Activated CD8-positive, alpha-beta memory T cell treated with anti-CD3 and anti-CD28 coated beads for 48 hours (primary cell): ENCODE data around the gene LRP4.
"Not testable (repeated sequence)": the region's sequence is repeated elsewhere in the genome, so short reads cannot be mapped to it uniquely, and the experiment has no call there.

Experiments used
- DNase-seq, 3 experiments: peaks; one replicate each; pipeline ENCODE4 v3.0.0-alpha.2; 2020; ENCODE audit warnings: low read depth in 2 of 3, low spot score in 2 of 3

LRP4 gene, protein sequence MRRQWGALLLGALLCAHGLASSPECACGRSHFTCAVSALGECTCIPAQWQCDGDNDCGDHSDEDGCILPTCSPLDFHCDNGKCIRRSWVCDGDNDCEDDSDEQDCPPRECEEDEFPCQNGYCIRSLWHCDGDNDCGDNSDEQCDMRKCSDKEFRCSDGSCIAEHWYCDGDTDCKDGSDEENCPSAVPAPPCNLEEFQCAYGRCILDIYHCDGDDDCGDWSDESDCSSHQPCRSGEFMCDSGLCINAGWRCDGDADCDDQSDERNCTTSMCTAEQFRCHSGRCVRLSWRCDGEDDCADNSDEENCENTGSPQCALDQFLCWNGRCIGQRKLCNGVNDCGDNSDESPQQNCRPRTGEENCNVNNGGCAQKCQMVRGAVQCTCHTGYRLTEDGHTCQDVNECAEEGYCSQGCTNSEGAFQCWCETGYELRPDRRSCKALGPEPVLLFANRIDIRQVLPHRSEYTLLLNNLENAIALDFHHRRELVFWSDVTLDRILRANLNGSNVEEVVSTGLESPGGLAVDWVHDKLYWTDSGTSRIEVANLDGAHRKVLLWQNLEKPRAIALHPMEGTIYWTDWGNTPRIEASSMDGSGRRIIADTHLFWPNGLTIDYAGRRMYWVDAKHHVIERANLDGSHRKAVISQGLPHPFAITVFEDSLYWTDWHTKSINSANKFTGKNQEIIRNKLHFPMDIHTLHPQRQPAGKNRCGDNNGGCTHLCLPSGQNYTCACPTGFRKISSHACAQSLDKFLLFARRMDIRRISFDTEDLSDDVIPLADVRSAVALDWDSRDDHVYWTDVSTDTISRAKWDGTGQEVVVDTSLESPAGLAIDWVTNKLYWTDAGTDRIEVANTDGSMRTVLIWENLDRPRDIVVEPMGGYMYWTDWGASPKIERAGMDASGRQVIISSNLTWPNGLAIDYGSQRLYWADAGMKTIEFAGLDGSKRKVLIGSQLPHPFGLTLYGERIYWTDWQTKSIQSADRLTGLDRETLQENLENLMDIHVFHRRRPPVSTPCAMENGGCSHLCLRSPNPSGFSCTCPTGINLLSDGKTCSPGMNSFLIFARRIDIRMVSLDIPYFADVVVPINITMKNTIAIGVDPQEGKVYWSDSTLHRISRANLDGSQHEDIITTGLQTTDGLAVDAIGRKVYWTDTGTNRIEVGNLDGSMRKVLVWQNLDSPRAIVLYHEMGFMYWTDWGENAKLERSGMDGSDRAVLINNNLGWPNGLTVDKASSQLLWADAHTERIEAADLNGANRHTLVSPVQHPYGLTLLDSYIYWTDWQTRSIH (N-terminal part only)

DNA sequence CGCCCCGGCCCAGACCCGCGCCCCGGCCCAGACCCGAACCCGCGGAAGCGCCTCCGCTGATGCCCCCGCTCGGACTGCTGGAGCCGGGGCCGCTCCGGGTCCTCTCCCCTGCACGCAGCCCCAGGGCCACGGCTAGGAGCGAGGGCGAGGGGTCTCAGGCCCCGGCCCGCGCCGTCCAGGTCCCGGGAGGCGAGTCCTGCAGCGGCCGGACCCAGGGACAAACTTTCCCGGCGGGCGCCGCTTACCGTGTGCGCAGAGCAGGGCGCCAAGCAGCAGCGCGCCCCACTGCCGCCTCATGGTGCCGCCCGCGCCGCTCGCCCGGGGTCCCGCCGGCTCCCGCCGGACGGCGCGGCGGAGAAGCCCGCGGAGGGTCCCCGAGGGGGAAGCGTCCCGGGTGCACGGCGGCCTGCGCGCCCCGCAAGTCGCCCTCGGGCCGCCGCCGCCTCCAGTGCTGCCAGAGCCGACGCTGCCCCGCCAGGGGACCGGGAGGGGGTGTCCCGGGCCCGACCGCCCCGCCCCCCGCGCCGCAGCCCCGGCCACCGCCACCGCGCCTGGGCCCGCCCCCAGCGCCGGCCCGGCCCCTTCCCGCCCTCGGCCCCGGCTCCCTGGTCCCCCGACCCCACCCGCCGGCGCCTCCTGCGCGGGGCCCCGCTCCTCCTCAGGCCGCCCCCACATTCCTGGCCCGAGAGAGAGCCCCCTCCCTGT, at the start of gene LRP4:
TSS of gene LRP4 (minus strand) at position 468 of the 705 bp plus-strand sequence. CDS start at position 297, 171 bp downstream.
- peak in 2 of 3 experiments; percentile 14 to 24 for DNase-seq

DNA sequence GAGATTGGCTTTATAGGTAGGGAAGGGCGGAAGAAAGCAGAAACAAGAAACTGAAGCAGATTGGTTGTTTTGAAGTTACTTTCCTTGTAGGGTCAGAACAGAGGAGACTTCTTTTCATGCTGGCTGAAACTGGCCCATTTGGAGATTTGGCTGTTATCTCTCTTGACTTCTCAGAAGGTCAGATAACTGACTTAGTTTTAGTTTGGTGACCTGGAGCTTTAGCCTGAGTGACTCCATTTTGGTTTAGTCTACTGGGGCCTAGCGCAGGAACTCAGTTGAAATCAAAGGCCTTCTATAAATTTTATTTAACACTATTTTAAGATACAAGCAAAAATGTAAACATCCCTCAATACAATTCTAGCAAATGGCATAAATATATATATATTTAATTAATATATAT, 49.6 kb upstream of the LRP4 start:
- no peak for DNase-seq

DNA sequence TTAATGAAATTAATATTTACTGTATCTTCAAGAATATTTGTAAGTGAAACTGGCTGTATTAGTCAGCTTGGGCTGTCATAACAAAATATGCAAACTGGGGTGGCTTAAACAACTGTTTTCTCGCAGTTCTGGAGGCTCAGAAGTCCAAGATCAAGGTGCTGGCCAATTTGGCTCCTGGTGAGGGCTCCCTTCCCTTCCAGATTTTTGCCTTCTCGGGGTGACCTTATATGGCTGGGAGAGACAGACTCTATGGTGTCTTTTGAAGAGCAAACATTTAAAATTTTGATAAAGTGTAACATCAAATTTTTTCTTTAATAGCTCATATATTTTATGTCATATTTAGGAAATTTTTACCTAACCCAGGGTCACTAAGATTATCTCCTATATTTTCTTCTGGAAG, 48.4 kb upstream of the LRP4 start:
- no peak for DNase-seq

DNA sequence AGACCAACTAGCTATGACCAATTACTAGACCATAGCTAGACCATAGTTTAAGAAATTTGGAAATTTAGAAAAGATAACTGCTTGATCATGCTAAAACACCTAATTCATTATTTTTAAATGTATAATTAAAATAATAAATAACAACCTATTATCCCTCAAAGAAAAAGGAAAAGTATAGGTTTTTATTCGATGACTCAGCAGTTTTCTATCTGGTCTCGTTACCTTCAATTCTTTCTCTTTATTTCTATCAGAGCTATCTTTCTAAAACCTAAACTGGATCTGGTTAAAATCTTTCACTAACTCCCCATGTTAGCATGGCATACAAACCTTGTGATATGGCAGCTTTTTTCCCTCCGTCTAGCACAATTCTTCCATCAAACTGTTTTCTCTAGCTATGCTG, 45.5 kb upstream of the LRP4 start:
- no peak for DNase-seq

DNA sequence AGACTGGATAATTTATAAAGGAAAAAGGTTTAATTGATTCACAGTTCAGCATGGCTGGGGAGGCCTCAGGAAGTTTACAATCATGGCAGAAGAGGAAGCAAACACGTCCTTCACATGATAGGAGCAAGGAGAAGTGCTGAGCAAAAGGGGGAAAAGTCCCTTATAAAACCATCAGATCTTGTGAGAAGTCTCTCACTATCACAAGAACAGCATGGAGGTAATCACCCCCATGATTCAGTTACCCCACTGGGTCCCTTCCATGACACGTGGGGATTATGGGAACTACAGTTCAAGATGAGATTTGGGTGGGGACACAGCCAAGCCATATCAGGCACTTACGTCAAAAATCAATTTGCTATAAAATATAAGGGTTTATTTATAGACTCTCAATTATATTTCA, 43.5 kb upstream of the LRP4 start:
- DNase-seq, result not testable (repeated sequence)

DNA sequence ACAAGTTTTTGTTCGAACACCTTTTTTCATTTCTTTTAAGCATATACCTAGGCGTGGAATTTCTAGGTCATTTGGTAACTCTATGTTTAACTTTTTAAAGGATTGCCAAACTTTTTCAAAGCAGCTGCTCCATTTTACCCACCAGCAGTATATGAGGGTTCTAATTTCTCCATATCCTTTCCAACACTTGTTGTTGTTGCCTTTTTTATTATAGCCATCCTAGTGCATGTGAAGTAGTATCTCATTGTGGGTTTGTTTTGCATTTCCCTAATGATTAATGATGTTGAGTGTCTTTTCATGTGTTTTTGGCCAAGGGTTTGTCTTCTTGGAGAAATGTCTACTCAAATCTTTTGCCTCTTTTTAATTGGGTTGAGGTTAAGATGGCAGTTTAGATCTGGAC, 42.7 kb upstream of the LRP4 start:
- DNase-seq, result no peak

DNA sequence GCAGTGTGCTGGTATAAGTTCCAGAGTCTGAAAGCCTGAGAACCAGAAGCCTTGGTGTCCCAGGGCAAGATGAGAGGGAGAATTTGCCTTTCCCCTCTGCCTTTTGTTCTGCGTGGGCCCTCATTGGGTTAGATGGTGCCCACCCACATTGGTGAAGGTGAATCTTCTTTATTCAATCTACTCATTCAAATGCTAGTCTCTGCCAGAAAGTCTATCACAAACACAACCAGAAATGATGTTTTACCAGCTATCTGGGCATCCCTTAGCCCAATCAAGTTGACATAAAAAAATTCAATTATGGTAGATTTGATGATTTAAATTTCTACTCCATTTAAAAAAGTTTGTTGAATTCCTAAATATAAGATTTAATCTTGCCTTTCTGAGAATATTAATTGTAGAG, 40.4 kb upstream of the LRP4 start:
- no peak for DNase-seq

DNA sequence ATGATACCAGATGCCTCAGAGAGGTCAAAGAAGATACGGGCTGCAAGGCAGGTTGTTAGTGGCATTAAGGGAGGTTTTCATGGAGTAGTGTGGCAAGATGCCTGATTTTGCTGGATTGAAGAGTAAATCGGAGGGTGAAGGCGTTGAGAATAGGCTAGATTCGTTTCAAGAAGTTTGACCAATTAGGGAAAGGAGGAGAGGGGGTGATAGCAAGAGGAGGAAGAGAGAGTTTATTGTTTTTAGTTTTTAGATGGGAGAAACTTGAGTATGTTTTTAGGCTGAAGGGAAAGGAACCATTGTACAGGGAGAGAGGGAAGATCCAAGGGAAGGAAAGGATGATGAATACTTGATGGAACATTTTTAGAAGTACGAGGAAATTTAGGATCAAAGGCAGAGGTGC, 34.7 kb upstream of the LRP4 start:
- DNase-seq, result no peak

DNA sequence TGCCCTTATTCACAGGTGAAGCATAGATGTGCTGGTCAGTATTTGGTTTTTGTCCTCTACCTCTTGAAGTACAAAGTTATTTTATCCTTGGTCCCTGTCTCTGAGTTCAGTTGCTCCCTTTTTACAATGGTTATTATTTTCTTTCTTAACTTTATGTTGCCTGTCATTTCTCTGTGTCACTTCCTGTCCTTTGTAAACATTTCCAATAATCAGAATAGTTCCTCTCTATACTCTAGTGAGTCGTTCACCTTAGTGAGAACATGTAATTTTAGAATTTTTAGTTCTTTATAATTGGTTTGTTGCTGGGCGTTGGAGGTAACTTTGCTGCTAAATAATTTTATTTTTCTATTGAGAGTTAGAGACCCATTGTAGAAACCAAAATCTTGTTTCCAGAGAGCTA, 34.2 kb upstream of the LRP4 start:
- DNase-seq, result no peak

DNA sequence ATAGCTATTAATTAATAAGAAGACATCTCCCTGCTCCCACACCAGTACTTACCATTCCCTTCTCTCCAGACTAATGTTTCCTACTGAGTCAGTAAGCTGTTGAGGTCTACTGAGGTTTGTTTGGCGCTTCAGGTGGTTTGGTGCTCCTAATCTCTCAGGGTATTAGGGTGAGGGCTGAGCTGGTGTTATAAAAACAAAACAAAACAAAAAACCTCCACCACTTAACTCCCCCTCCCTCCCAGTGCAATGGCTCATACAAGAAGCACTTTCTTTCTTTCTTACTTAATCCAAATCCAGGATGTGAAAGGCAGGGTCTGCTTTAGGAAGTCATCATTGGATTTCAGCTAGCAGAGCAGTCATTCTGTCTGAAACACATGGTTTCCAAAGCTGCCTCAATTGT, 33.5 kb upstream of the LRP4 start:
- no peak for DNase-seq

DNA sequence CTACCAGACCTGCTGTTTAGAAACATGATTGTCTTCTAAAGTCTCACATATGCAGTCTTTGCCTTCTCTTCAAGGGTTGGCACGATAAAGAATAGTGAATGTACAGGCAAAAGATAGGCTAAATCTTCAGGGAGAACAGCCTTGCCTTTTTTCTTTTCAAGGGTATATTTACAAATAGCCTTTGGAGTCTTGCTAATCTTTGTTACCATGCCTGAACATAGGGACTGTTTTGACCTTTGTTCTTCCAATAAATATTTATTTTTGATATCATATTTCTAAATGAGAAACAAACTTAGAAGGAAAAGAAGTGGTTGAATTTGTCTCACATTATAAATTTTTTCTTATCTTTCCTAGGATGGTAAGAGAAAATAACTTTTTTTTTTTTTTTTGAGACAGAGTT, 30.9 kb upstream of the LRP4 start:
- no peak for DNase-seq

DNA sequence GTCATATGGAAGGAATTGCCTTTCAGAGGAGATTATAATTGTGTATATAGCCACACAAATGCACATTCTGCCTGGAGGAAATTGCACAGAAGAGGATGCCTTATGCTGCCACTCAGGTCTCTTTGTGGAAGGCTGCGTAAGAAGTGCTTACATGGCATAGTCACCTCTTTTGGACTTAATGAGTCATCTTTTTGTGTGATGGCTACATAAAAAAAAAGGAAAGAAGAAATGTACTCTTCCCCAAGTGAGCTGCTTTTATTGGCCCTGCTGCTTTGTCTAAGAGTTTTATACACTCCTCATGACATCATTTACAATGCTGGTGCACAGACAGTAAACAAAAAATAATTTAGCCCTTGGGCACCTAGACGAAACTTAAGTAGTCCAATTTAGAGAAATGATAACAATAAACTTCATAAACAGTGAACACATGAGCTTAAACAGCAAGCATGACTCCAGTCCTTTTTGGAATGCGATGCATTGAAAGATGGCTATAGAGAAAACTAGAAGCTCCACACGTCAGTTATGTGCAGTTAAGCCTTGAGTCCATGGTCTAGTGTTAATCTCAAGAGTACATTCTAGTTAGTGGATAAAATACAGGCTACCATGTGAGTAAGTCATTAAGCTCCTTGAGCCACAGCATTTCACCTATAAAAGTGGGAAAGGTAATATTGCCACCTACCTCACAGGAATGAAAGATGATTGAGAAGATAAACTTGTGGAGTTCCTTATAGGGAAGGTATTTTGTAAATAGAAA, 30.2 kb upstream of the LRP4 start:
- no peak for DNase-seq

DNA sequence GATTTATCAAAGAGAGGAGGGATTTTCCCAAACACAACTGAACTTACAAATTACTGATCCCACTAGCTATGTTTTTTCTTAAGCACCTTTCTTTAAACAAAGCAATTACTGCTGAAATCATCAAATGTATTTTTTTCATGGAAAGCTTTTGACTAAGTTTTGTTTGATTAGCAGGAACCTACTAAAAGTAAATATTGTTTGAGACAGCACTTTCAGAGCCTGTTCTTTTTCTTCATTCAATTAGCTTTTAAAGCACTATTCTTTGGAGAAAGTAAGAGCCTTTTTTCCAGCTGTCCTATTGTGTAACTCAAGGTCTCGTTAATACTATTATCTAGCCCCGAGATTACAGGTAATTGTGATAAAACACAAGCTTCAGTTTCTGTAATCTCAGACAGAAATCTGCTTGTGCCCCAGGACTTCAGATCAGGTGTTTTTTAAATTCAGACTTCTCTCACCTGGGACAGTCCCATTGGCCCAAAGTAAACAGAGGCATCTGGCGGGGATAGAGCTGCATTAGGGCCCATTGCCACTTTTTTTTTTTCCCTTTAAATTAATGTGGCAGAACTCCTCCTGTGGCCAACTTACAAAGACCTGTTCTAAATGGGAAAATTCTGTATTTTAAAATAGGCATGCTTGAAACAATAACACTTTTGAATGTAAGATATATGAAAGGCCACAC, 29.2 kb upstream of the LRP4 start:
- no peak for DNase-seq

DNA sequence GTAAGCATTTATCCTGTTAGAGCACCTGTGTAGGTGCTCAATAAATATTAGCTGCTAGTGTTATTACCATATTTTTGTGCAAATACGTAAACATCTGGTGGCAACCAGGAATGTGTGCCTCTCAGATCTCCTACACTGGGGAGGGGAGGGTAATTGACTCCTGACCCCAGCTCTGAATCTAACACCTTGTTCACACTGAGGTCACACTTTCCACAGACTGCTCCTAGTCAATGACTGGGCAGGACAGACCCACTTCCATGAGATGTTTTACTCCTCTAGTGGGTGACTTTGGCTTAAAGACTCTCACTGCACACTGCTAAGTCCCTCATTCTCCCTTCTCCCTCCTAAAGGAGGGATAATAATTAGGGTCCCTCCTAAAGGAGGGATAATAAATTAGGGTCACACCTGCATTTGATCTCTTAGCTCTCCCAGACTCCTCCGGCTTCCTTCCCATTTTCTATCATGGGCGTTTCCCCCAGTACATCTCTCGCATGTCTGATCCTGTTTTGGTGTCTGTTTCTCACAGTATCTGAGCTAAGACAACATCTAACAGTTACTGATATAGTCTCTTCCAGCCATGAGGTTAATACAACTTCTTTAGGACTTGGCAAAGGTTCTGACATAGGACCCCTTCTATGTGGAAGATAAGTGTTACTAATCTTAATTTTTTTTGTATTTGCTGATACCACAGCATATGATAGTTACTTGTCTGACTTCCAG, 26.2 kb upstream of the LRP4 start:
- no peak for DNase-seq

DNA sequence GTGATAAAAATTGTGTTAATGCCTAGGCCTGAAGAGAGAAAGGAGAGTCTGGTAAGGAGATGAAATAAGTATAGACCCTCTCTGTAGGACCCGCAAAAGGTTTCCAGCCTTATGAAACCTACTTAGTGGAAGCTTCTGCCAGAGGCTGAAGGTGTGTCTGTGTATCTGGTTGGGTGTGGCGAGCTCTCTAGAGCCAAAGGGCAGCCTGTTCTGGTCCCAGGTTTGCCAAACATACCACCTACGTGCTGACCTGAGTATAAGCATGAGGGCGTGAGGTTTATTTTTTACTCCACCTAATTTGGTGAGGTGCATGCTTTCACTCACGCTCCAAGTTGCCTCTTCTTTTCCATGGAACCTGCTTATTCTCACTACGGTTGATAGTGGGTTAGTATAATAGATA, 23.8 kb upstream of the LRP4 start:
- DNase-seq, result no peak

DNA sequence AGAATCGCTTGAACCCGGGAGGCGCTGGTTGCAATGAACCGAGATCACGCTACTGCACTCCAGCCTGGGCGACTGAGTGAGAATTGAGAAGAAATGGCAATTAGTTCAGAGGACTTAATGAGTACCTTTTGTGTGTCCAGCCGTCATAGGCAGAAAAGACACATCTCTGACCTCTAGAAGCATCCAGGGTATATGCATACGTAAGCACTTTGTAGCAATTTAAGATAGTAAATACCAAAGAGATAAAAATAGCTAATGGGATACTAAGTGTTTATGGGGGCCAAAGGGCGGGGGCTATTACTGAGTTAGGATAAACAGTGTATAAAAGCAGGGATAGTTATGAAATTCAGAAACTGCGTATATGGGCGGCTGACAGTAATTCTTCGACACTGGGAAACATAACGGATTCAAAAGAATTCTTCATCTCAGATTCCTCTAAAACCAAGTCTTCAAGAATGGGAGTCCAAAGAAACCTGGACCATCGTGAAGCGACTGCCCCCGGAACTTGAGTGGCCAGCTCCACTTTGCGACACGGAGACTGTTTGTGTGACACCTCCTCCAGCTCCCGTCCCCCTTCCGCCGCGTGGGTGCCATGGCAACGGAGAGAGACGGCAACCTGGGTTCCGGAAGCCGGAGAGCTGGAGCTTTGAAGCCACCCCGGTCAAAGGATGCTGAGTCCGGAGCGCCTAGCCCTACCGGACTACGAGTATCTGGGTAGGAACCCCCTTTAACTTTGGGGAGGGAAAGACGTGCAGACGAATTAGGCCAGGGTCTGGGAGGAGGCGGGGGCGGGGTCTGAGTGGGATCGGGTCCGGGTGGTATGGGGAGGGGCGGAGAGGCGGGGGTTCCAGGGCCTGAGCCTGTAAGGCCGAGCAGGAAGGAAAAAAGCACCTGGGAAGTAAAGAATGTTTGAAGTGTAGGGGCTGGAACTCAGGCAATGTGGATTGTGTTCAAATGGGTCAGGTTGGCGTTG, 18.1 kb upstream of the LRP4 start, which contains the start of gene CSTPP1:
TSS of gene CSTPP1 (plus strand) at position 624 of the 973 bp plus-strand sequence. CDS start at position 669, 45 bp downstream.
- DNase-seq, result peak; percentile 84 to 92 (median 90)

DNA sequence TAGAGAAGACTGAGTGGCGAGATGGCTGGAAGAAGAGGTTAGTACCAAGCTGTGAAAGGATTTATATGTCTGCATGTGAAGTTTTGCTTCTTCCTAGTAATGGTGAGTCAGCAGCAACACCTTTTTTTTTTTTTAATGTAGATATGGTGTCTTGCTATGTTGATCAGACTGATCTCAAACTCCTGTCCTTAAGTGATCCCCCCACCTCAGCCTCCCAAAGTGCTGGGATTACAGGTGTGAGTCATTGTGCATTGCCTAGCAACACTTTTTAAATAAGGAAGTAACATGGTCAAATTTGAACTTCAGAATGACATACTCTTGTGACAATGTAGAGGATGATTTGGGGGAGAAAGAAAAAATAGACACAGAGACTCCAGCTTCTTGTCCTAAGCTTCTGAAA, 11.7 kb upstream of the LRP4 start:
- DNase-seq, result no peak

DNA sequence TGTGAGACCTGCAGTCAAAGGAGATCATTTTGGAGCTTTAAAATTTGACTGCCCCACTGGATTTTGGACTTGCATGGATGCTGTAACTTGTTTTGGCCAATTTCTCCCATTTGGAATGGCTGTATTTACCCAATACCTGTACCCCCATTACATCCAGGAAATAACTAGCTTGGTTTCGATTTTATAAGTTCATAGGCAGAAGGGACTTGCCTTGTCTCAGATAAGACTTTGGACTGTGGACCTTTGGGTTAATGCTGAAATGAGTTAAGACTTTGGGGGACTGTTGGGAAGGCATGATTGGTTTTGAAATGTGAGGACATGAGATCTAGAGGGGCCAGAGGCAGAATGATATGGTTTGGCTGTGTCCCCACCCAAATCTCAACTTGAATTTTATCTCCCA, 10.4 kb upstream of the LRP4 start:
- DNase-seq, result not testable (repeated sequence)
